NT2/D1 (cell line): Measurements from ENCODE around the gene SLC34A1.

ENCODE experiments used
- SUZ12 ChIP-seq: IDR thresholded peaks from 2 replicates; pipeline ENCODE4 v1.6.1; 2011; ENCODE audit not compliant: insufficient read length, insufficient read depth; ENCODE audit errors: extremely low read depth
- YY1 ChIP-seq: IDR thresholded peaks from 2 replicates; pipeline ENCODE4 v1.6.1; 2011; ENCODE audit not compliant: insufficient read length, insufficient read depth
- ZNF274 ChIP-seq: IDR thresholded peaks from 2 replicates; pipeline ENCODE4 v1.6.1; 2011; ENCODE audit warnings: mild to moderate bottlenecking, low read depth, low read length

GRCh38 chr5:177425196-177425800, 41.1 kb downstream of the SLC34A1 start:
- TF ChIP-seq SUZ12 (no peak), YY1 (no peak), ZNF274 (no peak)
